ENCODE data around the gene ABCA4.
"Not testable (repeated sequence)": the region's sequence is repeated elsewhere in the genome, so short reads cannot be mapped to it uniquely, and the experiment has no call there.

Gene ABCA4

GRCh38 chr1:94000510-94001282 lies 120.3 kb downstream of the ABCA4 start:
- no peak for DNase-seq

- DNase-seq: no peak
Measured at GRCh38 chr1:93999840-94000415, 121.0 kb downstream of the ABCA4 start.

GRCh38 chr1:93998532-93998931 lies 122.4 kb downstream of the ABCA4 start:
- not testable (repeated sequence) for DNase-seq

- no peak for DNase-seq
Measured at GRCh38 chr1:93997756-93998155, 123.2 kb downstream of the ABCA4 start.

- DNase-seq: no peak
Measured at GRCh38 chr1:93995837-93996536, 125.0 kb downstream of the ABCA4 start.

- DNase-seq: no peak
Measured at GRCh38 chr1:93993731-93994130, 127.2 kb downstream of the ABCA4 start.

- no peak for DNase-seq
Measured at GRCh38 chr1:93992954-93993353, 128.0 kb downstream of the ABCA4 start.

GRCh38 chr1:93992190-93992589 lies 128.8 kb downstream of the ABCA4 start:
- no peak for DNase-seq

GRCh38 chr1:93991271-93991670 lies 129.7 kb downstream of the ABCA4 start:
- DNase-seq: no peak

- not testable (repeated sequence) for DNase-seq
Measured at GRCh38 chr1:93990477-93990876, 130.5 kb downstream of the ABCA4 start.

- no peak for DNase-seq
Measured at GRCh38 chr1:93990010-93990409, 130.9 kb downstream of the ABCA4 start.

- no peak for DNase-seq
Measured at GRCh38 chr1:93989601-93990000, 131.3 kb downstream of the ABCA4 start.

GRCh38 chr1:93988634-93989350 lies 132.2 kb downstream of the ABCA4 start:
- DNase-seq: no peak

GRCh38 chr1:93981274-93981667 lies 139.7 kb downstream of the ABCA4 start:
- DNase-seq: no peak

GRCh38 chr1:93980320-93981273 lies 140.4 kb downstream of the ABCA4 start:
- DNase-seq: no peak

GRCh38 chr1:93979718-93980319 lies 141.1 kb downstream of the ABCA4 start:
- DNase-seq: no peak

GRCh38 chr1:93979040-93979717 lies 141.8 kb downstream of the ABCA4 start:
- no peak for DNase-seq

- DNase-seq: no peak
Measured at GRCh38 chr1:93977598-93977945, 143.4 kb downstream of the ABCA4 start.

GRCh38 chr1:93976711-93977597 lies 144.0 kb downstream of the ABCA4 start:
- no peak for DNase-seq

- DNase-seq: no peak
Measured at GRCh38 chr1:93976291-93976690, 144.7 kb downstream of the ABCA4 start.

Data from T-helper 9 cell (primary cell).